Measurements from ENCODE around the gene NTM. TPM values are rescaled to one million over a fixed set of nuclear protein-coding genes. Genes with fewer than 3 reads are reported as not detected.

Gene NTM
- total RNA-seq, 1 experiment from 2014 or later, result 8.6 TPM

DNA sequence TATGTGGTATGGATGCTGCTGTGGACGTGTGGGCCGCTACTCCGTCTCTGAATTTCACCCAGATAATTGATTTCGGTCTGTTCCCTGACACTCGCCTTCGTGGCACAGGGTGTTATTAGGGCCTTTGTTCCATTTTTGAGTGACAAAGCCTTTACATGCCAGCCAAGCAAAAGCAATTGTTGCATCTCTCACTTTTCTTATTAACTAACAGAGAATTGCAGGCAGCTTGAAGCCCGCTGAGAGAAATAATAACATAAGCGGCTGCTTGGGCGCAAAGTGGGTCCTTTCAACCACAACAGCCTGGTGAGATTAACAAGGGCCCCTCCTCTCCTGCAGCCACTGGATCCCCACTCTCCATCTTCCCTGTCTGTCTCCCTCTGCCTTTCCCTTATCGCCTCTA lies 449.4 kb downstream of the NTM start:
- no TSS peak for BruUV-seq (replicated peaks)
- Histone ChIP-seq H3K9me3 (ENCODE audit: low read depth, low read length, poor library complexity, severe bottlenecking) (no peaks in the 10 kb centered on the region), H3K27me3 (replicated peaks; ENCODE audit: insufficient read depth, low read depth, low read length, poor library complexity) (peaks cover 40% of the 10 kb centered on the region), H3K4me3 (ENCODE audit: low read depth, low read length, poor library complexity, severe bottlenecking) (no peak overlapping the region), H3K36me3 (ENCODE audit: insufficient read depth, low read length, poor library complexity, severe bottlenecking) (no peaks in the 10 kb centered on the region), H3K27ac (ENCODE audit: low read depth, low read length, poor library complexity, severe bottlenecking) (no peak overlapping the region), H3K4me1 (ENCODE audit: insufficient read depth, low read length, poor library complexity, severe bottlenecking) (peaks cover 16% of the 10 kb centered on the region)
- ChIA-PET CTCF (no interaction called here), POLR2A (ENCODE audit: low non-redundant PET) (no interaction called here)
- TF ChIP-seq EZH2 (IDR thresholded peaks at IDR 0.05; ENCODE audit: borderline replicate concordance, low read depth, low read length, poor library complexity, severe bottlenecking), result no peak
- TF ChIP-seq, protein P1, sequence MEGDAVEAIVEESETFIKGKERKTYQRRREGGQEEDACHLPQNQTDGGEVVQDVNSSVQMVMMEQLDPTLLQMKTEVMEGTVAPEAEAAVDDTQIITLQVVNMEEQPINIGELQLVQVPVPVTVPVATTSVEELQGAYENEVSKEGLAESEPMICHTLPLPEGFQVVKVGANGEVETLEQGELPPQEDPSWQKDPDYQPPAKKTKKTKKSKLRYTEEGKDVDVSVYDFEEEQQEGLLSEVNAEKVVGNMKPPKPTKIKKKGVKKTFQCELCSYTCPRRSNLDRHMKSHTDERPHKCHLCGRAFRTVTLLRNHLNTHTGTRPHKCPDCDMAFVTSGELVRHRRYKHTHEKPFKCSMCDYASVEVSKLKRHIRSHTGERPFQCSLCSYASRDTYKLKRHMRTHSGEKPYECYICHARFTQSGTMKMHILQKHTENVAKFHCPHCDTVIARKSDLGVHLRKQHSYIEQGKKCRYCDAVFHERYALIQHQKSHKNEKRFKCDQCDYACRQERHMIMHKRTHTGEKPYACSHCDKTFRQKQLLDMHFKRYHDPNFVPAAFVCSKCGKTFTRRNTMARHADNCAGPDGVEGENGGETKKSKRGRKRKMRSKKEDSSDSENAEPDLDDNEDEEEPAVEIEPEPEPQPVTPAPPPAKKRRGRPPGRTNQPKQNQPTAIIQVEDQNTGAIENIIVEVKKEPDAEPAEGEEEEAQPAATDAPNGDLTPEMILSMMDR (conservative IDR thresholded peaks at IDR 0.05; ENCODE audit: low read depth, low read length), result no peak
- no peak for DNase-seq (ENCODE audit: low spot score)
- intact Hi-C loops (cut with micrococcal nuclease; ENCODE audit: unreplicated experiment), result no loop called here

DNA sequence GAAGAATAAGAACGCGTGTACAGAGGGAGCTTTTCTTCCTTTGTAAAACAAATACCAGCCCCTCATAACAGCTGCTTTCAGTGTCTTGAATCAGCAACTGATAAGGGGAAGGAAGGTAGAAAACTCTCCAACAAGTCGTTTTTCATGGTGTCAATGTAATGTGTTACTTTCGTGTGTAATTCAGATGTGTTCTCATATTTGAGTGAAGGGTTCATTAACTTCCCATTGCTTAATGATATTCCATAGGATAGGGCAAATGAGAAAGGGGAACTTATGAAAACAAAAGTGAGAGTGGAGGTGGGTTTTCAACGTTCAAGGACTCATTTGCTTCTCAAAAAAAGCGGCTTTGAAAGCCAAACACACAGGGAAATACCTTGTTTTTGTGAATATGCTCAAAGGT lies 452.1 kb downstream of the NTM start:
- no TSS peak for BruUV-seq (replicated peaks)
- Histone ChIP-seq H3K9me3 (ENCODE audit: low read depth, low read length, poor library complexity, severe bottlenecking) (no peaks in the 10 kb centered on the region), H3K27me3 (replicated peaks; ENCODE audit: insufficient read depth, low read depth, low read length, poor library complexity) (peaks cover 46% of the 10 kb centered on the region), H3K4me1 (ENCODE audit: insufficient read depth, low read length, poor library complexity, severe bottlenecking) (no peaks in the 10 kb centered on the region), H3K4me3 (ENCODE audit: low read depth, low read length, poor library complexity, severe bottlenecking) (no peak overlapping the region), H3K27ac (ENCODE audit: low read depth, low read length, poor library complexity, severe bottlenecking) (no peak overlapping the region), H3K36me3 (ENCODE audit: insufficient read depth, low read length, poor library complexity, severe bottlenecking) (no peaks in the 10 kb centered on the region)
- ChIA-PET CTCF (no interaction called here), POLR2A (ENCODE audit: low non-redundant PET) (no interaction called here)
- DNase-seq (ENCODE audit: low spot score), result no peak
- TF ChIP-seq EZH2 (IDR thresholded peaks at IDR 0.05; ENCODE audit: borderline replicate concordance, low read depth, low read length, poor library complexity, severe bottlenecking), result no peak
- TF ChIP-seq, protein P1 (conservative IDR thresholded peaks at IDR 0.05; ENCODE audit: low read depth, low read length), result no peak
- intact Hi-C loops (cut with micrococcal nuclease; ENCODE audit: unreplicated experiment), result no loop called here

DNA sequence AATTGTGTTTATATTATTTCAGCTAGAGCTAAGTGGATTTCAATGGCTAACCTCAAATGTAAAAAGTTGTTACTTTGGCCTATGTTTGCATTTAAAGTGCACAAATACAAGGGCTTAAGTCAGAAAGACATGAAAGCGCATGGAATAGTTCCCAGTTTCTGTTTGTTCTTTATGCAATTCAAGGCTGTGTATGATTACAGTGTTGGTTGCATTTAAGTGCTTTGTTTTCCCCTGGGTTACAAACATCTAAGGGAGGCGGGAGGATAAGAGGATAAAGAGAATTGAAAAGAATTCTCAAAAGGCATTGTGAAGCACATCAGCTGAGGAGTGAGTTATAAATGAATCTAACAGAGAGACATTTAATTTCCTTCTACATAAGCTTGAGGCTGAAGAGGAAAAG lies 453.4 kb downstream of the NTM start:
- H3K9me3 ChIP-seq (ENCODE audit: low read depth, low read length, poor library complexity, severe bottlenecking), result no peaks in the 10 kb centered on the region
- BruUV-seq (replicated peaks), result no TSS peak
- CTCF ChIA-PET, result interaction anchor here (1.4 kb wide), 1 partner anchor 75 kb away, joined by 3 read pairs; no protein-coding TSS in a partner anchor

More for the DNA sequence above, 453.4 kb downstream of the NTM start:
- POLR2A ChIA-PET (ENCODE audit: low non-redundant PET), result no interaction called here
- DNase-seq (ENCODE audit: low spot score), result no peak
- H3K36me3 ChIP-seq (ENCODE audit: insufficient read depth, low read length, poor library complexity, severe bottlenecking), result no peaks in the 10 kb centered on the region
- peaks cover 49% of the 10 kb centered on the region for H3K27me3 ChIP-seq (replicated peaks; ENCODE audit: insufficient read depth, low read depth, low read length, poor library complexity)
- TF ChIP-seq, protein P1 (conservative IDR thresholded peaks at IDR 0.05; ENCODE audit: low read depth, low read length), result no peak
- no peak for TF ChIP-seq EZH2 (IDR thresholded peaks at IDR 0.05; ENCODE audit: borderline replicate concordance, low read depth, low read length, poor library complexity, severe bottlenecking)
- no peaks in the 10 kb centered on the region for H3K4me1 ChIP-seq (ENCODE audit: insufficient read depth, low read length, poor library complexity, severe bottlenecking)
- intact Hi-C loops (cut with micrococcal nuclease; ENCODE audit: unreplicated experiment), result no loop called here
- H3K4me3 ChIP-seq (ENCODE audit: low read depth, low read length, poor library complexity, severe bottlenecking), result no peak overlapping the region
- no peak overlapping the region for H3K27ac ChIP-seq (ENCODE audit: low read depth, low read length, poor library complexity, severe bottlenecking)
